DMS153 treated with DMSO at 0.1 percent for 48 hours (cell line): ENCODE data around the gene MYO5B.
"Not testable (repeated sequence)": the region's sequence is repeated elsewhere in the genome, so short reads cannot be mapped to it uniquely, and the experiment has no call there.

Source experiments
- DNase-seq: peaks from one replicate; lab custom pipeline; 2025; ENCODE audit not compliant: unreplicated experiment; lab: John Stamatoyannopoulos, UW

The MYO5B gene

DNA sequence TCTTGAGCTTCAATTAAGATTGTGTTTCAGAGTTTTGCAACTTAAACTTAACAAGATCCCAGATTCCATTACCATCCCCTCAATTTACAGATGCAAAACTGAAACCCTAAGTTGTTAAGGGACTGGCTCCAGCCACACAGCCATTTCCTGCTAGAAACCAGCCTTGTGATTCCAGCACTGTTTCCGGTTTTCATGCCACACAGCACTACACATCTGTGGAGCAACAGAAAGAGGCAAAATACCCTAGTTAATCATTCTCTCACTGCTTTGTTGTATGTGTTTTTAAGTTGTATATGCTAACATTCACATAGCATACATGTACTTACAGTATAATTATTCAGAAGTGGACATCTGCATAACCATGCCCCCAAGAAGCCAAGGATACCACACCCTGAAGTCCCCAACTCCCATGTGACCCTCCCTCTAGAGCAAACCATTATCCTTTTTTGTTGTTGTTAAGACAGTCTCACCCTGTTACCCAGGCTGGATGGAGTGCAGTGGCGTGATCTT is 87.4 kb downstream of the MYO5B start:
- no peak for DNase-seq

DNA sequence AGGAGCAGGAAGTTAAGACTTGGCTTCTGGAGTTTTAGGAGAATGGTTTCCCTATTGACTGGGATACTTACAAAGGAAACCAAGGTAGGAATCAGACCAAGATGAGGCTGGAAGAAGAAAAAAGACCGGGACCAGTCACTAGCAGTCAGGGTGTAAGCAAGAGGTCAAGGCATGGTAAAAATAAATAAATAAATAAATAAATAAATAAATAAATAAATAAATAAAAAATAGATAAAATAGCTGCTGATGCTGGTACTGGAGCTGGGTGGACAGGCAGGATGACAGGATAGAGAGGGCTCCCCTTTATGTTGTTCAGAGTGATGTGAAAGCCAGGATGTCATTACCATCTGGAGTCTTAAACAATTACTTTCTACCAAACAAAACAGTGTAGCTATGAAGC is 89.9 kb downstream of the MYO5B start:
- DNase-seq: no peak

DNA sequence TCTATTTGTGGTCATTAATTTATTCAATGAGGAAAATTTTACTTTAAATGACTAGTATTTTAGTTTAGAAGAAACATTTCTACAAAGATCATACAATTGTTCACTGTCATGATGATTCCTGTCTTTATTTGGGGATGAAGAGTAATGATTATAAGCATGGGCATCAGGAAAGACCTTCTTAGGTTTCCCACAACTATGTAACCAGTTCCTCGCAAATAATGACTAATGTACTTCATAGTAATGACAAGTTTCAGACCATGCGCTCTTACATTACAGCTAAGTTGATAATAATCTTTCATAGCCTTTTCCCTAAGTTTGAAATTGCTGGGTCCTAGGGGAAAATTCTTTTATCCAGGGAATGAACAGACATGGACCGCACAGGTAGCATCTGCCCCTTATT is 90.5 kb downstream of the MYO5B start:
- no peak for DNase-seq

- DNase-seq: peak; percentile 14
These were observed 95.1 kb downstream of the MYO5B start for GRCh38 chr18:50099725-50100407.

GRCh38 chr18:50097702-50098101 is 97.2 kb downstream of the MYO5B start:
- no peak for DNase-seq

- no peak for DNase-seq
These were observed 98.0 kb downstream of the MYO5B start for GRCh38 chr18:50096766-50097435.

DNA sequence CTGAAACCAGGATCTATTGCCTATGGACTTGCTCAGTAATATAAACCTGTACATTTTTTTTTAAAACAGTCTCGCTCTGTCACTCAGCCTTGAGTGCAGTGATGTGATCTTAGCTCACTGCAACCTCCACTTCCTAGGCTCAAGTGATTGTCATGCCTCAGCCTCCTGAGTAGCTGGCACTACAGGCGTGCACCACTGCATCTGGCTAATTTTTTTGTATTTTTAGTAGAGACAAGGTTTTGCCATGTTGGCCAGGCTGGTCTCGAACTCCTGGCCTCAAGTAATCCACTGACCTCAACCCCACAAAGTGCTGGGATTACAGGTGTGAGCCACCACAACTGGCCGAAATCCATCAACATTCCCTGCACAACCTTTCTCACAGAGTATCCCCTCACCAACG is 100.2 kb downstream of the MYO5B start:
- not testable (repeated sequence) for DNase-seq

- no peak for DNase-seq
These were observed 100.7 kb downstream of the MYO5B start for GRCh38 chr18:50094221-50094773.

- no peak for DNase-seq
These were observed 101.4 kb downstream of the MYO5B start for GRCh38 chr18:50093366-50094064.

DNA sequence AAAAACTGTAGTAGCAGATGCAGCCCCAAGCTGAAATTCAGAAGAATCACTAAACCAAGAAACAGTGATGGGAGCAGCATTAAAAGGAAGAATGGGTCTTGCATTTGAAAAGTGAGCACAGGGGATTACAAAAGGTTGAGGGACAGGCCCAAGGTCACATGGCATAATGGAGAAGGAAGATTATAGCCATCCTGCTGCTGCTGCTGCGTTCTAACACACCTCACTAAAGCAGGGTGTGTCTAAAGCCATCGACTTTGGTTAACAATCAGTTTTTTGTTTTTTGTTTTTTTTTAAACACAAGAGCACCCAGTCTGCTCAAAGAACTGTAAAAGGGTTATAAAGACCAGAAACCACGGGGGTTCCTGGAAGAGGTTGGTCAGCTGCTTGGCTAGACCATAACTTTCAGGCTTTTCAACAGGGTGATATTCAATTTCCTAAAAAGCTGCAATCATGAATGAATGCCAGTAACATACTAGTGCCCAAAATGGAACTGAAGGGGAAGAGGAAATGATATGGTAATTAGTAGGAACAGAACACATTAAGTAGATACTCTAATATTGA is 102.6 kb downstream of the MYO5B start:
- DNase-seq: no peak

- DNase-seq: no peak
These were observed 103.3 kb downstream of the MYO5B start for GRCh38 chr18:50091509-50092244.

- no peak for DNase-seq
These were observed 104.3 kb downstream of the MYO5B start for GRCh38 chr18:50090370-50091312.

- no peak for DNase-seq
These were observed 105.2 kb downstream of the MYO5B start for GRCh38 chr18:50089702-50090101.

DNA sequence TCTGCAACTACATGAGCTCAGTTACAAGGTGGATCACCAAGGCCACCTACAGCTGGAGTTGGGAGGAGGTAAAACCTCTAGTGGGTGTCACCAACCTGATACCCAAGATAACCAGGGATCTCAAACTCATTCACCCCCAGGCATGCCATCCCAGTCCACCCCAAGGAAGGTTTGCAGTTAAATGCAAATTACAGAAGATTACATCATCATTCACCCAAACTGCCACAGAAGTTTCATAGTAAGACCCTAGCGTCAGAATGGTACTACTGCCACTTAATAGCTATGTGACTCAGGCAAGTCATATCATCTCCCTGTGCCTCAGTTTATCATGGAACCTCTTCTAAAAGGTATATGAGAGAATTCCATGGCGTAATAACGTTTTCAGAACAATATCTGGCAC is 111.2 kb downstream of the MYO5B start:
- DNase-seq: no peak

GRCh38 chr18:50080932-50081560 is 113.9 kb downstream of the MYO5B start:
- no peak for DNase-seq

GRCh38 chr18:50080316-50080715 is 114.6 kb downstream of the MYO5B start:
- DNase-seq: no peak

- no peak for DNase-seq
These were observed 115.2 kb downstream of the MYO5B start for GRCh38 chr18:50079571-50080295.

DNA sequence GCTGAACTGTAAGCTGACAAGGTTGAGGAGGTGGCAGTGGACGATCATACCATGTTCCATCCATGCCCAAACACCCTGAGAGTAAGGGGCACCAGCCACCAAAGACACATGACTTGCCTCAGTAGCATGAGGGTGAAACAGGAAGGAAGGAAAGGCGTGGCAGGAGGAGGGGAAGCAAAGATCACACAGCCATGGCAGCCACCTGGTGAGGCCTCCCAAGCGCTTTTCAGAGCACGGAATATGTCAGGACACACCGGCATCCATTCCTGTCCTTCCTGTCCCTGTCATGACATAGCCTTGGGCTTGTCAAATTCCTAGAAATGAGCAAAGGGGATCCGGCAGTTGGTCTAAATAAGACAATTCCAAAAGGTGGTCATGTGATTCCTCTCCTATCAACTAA is 118.7 kb downstream of the MYO5B start:
- DNase-seq: no peak
